Dermis microvascular lymphatic vessel endothelial cell (primary cell): ENCODE results near the gene ZFYVE9. TPM values are rescaled to one million over a fixed set of nuclear protein-coding genes. Genes with fewer than 3 reads are reported as not detected.
A peak's percentile ranks its signal among the peaks of the same experiment; 100 is the strongest.
"Not testable (repeated sequence)": the region's sequence is repeated elsewhere in the genome, so short reads cannot be mapped to it uniquely, and the experiment has no call there.

Experiments used
- DNase-seq, 2 donors: peaks; one replicate each; pipeline versions ENCODE4 v3.0.0 to v3.0.0-alpha.2; 2010; ENCODE audit warnings: low read depth in 2 of 2
- total RNA-seq: library from RNA; depleted of rRNA; stranded (reverse); fragments of >200 nt; gene quantifications from 2 replicates; pipeline ENCODE4 v1.2.1, GENCODE V29; 2014

The ZFYVE9 gene
- total RNA-seq, 1 donor from 2014 or later: 21.7 TPM

GRCh38 chr1:52150946-52151345 lies 9.1 kb downstream of the ZFYVE9 start:
- no peak for DNase-seq

- no peak for DNase-seq
These were observed 10.7 kb downstream of the ZFYVE9 start for GRCh38 chr1:52152572-52152971.

DNA sequence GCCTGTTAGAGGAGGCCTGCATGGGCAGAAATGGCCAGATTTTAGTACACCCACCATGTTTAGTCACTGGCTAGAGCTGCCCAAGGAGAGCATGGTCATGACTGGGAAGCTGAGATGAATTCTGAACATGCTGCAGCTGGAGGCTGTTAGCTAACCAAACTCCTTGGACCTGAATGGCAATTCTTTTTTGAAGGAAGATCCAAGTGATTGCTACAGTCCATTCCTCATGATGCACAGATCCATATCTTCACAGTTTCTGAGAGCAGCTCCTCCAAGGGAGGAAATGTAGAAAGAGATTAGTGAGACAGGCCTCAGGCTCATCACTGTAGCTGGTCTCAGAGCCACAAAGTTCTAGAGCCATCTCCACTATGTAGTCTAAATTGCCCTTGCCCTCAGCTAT lies 11.1 kb downstream of the ZFYVE9 start:
- no peak for DNase-seq

DNA sequence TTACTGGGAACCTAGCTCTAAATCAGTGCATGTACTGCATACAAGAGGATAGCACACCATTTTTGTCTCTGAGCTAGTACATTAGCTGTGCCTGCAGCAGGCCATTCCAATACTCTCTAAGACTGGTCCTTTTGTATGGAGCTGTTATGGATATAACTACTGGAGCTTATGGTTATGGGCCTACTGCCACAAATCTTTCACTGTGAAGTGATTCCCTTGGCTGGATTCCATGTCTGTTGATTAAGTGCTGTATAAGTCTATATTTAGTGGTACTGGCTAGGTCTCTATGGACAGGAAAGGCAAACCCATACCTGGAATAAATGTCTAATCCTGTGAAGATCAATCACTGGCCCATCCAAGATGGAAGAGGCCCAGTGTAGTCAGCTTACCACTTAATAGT lies 12.0 kb downstream of the ZFYVE9 start:
- peak in 1 of 2 donors; percentile 54 for DNase-seq

DNA sequence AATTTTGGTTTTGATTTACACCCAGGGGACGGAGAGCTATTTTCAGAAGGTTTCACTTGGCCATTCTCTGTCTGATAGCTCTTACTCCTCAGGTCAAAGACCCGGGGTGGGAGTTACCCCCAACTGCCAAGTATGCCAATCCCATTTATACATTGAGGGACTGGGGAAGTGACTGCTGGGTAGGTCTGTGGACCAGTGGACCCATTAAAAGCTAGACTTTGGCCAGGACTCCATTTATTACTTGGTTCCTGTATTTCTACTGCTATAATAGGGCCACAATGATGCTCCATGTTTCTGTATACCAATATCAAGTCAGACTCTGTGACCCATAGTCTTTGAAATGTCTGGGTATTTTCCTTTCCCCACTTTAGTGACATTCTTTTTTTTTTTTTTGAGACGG lies 14.6 kb downstream of the ZFYVE9 start:
- no peak for DNase-seq

GRCh38 chr1:52157582-52157981 lies 15.7 kb downstream of the ZFYVE9 start:
- no peak for DNase-seq

DNA sequence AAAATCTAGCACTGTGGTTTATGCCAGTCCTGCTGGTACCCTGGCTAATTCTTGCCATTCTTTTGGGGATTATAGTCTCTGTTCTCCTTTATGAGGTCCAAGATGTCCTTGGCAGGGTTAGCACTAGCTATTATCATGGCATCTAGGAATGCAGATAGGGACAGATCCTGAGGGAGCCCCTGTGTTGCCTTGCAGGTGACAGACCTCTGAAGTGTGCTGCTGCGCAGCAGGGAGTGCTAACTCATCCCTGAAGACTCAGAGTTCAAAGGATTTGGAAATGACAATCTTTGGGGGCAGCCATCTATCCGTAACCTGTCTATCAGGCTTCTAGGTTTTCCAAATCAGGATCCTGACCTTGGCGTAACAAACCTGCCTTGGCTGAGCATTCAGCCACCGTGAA lies 16.3 kb downstream of the ZFYVE9 start:
- no peak for DNase-seq

DNA sequence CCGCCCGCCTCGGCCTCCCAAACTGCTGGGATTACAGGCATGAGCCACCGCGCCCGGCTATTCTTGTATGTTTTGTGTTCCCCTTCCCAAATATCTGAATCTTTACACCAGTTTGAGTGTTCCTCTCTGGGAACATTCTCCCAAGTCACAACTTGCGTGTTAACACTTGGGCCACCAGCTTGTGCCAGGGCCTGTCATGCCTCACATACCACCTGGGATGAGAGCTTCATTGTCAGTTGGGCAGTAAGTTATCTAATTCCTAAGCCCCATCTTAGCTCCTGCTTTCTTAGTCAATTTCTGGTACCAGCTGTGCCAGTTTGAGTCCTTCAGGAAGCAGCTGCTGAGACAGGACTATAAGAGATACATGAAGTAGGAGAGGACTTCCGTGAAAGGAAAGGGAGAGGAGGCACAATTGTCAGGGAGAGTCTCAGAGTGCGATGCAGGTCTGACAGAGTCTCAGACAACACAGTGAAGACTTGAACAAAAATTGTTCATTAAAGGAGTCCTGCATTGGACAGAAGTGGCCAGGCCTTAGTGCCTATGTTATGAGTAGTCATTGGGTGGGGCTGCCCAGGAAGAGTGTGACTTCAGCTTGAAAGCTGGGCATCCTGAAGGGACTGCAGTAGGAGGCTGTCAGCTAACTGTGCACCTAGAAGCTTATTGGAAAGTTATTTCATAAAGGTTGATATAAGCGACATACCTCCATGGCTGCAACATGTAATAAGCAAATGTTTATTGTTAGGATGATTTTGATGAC lies 17.3 kb downstream of the ZFYVE9 start:
- DNase-seq: no peak

DNA sequence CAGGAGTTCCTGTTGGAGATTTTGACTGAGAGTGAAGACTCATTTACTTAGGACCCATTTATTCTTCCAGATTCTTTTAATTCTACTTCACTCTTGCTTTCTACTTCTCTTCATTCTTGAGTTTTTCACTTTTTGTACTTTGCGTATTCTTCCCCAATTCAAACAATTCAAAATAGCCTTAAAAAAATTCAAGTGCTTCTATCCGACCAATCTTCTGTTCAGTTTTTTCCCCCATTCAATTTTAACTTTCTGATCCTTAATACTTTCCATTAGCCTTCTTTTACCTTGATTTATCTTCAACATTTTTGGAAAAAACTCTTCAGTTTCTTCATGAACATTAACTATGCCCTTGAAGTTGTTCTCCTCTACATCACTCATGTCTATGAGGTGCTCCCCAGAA lies 21.1 kb downstream of the ZFYVE9 start:
- no peak for DNase-seq

DNA sequence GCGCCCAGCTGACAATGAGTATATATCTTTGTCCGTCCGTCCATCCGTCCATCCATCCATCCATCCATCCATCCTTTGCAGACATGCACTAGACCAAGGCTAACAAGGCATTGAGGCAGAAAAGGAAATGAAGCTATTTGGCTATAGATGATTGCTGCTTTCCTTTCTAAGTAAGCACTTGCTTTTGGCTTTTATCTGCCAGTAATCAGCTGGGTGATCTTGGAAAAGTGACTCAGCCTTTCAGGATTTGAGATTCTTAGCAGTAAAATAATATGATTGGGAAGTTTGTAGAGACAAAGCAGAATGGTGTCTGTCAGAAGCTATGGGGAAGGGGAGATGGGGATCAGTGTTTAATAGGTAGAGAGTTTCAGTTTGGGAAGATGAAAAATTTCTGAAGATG lies 22.7 kb downstream of the ZFYVE9 start:
- peak in 1 of 2 donors; percentile 8 for DNase-seq

GRCh38 chr1:52166996-52167753 lies 25.3 kb downstream of the ZFYVE9 start:
- no peak for DNase-seq

GRCh38 chr1:52168373-52169080 lies 26.6 kb downstream of the ZFYVE9 start:
- DNase-seq: no peak

GRCh38 chr1:52171149-52171548 lies 29.3 kb downstream of the ZFYVE9 start:
- not testable (repeated sequence) for DNase-seq

GRCh38 chr1:52179073-52179472 lies 37.2 kb downstream of the ZFYVE9 start:
- no peak for DNase-seq

DNA sequence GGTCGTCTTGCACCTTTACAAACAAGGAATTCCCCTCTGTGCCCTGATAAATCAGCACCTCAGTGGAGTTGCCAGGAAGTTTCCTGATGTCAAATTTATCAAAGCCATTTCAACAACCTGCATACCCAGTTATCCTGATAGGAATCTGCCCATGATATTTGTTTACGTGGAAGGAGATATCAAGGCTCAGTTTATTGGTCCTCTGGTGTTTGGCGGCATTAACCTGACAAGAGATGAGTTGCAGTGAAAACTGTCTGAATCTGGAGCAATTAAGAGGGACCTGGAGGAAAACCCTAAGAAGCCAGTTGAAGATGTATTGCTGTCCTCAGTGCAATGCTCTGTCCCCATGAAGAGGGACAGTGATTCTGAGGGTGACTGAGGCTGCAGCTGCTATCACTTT lies 38.3 kb downstream of the ZFYVE9 start:
- no peak for DNase-seq

DNA sequence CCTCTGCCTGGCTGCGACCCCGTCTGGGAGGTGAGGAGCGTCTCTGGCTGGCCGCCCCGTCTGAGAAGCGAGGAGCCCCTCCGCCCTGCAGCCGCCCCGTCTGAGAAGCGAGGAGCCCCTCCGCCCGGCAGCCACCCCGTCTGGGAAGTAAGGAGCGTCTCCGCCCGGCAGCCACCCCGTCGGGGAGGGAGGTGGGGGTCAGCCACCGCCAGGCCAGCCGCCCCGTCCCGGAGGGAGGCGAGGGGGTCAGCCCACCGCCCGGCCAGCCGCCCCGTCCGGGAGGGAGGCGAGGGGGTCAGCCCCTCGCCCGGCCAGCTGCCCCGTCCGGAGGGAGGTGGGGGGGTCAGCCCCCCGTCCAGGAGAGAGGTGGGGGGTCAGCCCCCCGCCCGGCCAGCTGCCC lies 39.9 kb downstream of the ZFYVE9 start:
- not testable (repeated sequence) for DNase-seq

DNA sequence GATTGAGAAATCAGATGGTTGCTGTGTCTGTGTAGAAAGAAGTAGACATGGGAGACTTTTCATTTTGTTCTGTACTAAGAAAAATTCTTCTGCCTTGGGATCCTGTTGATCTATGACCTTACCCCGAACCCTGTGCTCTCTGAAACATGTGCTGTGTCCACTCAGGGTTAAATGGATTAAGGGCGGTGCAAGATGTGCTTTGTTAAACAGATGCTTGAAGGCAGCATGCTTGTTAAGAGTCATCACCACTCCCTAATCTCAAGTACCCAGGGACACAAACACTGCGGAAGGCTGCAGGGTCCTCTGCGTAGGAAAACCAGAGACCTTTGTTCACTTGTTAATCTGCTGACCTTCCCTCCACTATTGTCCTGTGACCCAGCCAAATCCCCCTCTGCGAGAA lies 40.4 kb downstream of the ZFYVE9 start:
- DNase-seq: not testable (repeated sequence)

DNA sequence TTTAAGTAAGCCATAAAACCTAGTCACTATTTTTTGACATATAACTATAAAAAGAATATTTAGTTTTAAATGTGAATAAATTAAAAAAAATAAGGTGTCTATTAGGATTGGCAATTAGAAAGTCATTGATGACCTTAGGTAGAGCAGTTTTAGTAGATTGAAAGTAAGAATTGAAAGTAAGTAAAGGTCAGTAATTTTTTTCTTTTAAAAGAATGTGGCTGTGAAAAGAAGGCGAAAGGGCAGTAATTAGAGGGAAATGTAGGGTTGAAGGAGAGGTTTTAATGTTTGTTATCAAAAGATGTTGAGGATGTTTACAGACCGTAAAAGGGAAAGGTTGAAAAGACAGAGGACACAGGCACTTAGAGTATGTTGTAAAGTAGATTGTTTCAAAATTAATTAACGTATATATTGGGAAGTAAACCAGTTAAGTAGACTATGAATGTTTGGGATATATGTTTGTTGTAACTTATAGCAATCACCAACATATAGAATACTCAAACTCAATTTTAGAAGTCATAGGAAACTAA lies 41.0 kb downstream of the ZFYVE9 start:
- no peak for DNase-seq

DNA sequence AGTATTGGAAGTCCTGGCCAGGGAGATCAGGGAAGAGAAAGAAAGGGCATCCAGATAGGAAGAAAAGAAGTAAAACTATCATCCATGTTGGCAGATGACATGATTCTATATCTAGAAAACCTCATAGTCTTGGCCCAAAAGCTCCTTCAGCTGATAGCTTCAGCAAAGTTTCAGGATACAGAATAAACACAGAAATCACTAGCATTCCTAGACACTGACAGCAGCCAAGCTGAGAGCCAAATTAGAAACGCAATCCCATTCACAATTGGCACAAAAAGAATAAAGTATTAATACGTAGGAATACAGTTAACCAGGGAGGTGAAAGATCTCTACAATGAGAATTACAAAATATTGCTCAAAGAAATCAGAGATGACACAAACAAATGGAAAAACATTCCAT lies 44.6 kb downstream of the ZFYVE9 start:
- DNase-seq: no peak

DNA sequence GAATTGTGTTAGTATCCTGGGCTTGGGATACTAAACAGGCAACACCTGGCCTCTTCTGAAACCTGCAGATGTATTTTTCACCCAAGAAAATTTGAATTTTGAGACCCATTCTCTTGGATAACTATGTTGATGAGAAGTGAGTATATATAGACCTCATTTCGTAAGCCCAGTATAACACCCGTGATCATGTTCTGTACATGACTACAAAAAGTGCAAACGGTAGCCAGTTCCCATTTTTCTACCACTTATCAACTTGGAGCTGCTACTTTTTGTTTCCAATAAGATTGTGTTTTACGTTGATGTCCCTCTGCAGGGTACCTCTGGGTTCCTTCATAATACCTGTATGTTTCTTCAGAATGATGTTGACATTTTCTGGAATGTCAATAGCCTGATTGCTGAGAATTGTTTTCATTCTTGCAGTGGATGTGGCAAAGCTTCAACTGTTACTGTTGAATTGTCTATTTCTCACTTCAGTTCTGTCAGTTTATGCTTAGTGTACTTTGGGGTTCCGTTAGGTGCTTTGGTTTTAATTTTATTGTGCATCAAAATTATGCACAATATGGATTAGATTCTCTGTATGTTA lies 48.1 kb downstream of the ZFYVE9 start:
- no peak for DNase-seq

DNA sequence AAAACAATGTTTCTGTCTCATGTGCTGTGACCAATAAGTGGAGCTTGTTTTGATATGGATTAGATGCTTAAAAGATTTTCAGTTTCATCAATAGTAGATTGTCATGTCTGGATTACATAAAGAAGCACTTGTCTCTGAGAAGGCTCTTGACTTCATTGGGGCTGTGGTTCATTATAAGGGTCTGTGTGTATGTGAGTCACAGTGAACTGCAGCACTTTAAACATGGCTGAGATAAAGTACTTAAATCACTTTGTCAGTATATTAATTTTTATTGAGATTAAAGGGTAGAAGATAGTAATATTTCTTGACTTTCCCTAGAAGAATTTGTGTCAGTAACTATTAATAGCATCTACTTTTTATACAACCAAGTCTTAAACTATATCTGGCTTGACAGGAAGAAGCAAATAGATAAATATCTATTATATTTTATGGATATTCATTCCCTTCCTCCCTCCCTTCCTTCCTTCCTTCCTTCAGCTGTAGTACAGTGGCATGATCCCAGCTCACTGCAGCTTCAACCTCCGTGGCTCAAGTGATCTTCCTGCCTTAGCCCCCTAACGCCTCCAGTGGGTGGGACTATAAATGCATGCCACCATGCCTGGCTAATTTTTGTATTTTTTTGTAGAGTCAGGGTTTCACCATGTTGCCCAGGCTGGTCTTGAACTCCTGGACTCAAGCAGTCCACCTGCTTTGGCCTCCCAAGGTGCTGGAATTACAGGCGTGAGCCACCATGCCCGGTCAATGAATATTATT lies 48.8 kb downstream of the ZFYVE9 start:
- DNase-seq: peak in 1 of 2 donors; percentile 26
